Mesangial cell (primary cell): ENCODE results near the gene ACTL7A. TPM values are rescaled to one million over a fixed set of nuclear protein-coding genes. Genes with fewer than 3 reads are reported as not detected.

ENCODE experiments used
- total RNA-seq: library from RNA; depleted of rRNA; stranded (reverse); fragments of >200 nt; gene quantifications from 2 replicates; pipeline ENCODE4 v1.2.3, GENCODE V29; 2015

Gene ACTL7A
- not detected in 2 replicates for total RNA-seq

DNA sequence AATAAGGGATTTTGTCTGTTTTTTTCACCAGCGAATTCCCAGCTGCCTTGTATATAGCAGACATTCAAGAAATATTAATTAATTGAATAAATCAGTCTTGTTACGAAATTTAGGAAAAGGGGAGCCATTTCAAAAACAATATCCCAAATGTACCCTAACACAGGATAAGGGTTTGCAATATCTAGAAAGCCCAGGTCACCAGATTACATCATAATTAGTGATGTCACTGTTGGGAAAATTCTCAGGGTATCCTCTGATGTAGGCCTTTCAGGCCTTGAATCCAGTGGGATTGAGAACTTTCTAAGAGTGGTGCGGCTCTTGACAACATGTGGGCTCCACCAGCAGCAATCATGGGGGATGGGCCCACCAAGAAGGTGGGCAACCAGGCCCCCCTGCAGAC is at the start of gene ACTL7A:
ACTL7A (plus strand) TSS at position 270 of the 400 bp plus-strand sequence; CDS start at position 327, 57 bp downstream.

DNA sequence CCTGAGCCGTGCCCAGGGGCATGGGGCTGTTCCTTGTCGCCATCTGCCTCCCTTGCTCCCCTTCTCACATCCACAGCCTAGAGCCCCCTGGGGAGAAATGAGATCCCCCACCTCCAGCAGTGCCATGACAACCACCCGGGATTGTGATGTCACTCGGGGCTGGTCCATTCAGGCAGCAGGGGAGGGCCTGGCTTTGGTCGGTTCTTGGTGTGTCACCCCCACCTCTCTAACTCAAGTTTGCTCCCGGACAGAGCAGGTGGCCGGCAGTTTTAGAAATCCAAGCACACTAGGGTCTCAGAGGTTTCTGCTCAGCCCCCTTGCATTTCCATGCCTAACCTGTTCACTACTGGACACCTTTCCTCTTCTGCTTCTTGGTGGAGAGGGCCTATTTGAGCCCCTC is 6.2 kb upstream of the ACTL7A start, which contains the start of gene ACTL7B:
ACTL7B (minus strand) TSS at position 99 of the 400 bp plus-strand sequence; CDS start at position 43, 56 bp downstream.

Other genes starting within 250 kb of the ACTL7A start
- gene ACTL7B, start 6.3 kb upstream of the ACTL7A start, total RNA-seq = not detected in 2 replicates
- gene ELP1, start 71.9 kb downstream of the ACTL7A start, total RNA-seq = 15.8 and 22.5 TPM in 2 replicates
- gene ABITRAM, start 72.1 kb downstream of the ACTL7A start, total RNA-seq = 4.1 and 6.0 TPM in 2 replicates
- gene CTNNAL1, start 151.2 kb downstream of the ACTL7A start, total RNA-seq = 39.7 and 86.4 TPM in 2 replicates